Activated naive CD4-positive, alpha-beta T cell (primary cell): ENCODE results near the gene UBP1.
"Not testable (repeated sequence)": the region's sequence is repeated elsewhere in the genome, so short reads cannot be mapped to it uniquely, and the experiment has no call there.

Experiments
- DNase-seq, 4 experiments: peaks; one replicate each; lab custom pipeline; 2025; lab: John Stamatoyannopoulos, UW

The UBP1 gene

DNA sequence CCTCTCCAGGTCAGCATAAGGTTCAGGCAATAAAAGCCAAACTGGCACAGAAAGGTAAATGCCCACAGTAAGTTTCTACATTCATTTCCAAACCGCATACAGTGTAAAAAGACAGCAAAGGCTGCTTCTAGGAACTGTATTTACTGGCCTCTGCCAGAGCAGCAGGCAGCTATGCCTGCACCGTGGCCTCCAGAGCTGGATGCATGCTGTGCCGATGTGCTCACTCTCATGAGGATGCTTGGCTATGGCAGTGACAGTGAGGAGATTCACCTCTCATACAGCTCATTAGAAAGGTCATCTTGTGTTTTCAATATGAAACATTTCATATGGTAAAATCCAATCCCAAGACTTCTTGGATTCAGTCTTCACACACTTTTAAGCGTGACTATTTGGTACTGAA, 50.3 kb downstream of the UBP1 start:
- no peak for DNase-seq

DNA sequence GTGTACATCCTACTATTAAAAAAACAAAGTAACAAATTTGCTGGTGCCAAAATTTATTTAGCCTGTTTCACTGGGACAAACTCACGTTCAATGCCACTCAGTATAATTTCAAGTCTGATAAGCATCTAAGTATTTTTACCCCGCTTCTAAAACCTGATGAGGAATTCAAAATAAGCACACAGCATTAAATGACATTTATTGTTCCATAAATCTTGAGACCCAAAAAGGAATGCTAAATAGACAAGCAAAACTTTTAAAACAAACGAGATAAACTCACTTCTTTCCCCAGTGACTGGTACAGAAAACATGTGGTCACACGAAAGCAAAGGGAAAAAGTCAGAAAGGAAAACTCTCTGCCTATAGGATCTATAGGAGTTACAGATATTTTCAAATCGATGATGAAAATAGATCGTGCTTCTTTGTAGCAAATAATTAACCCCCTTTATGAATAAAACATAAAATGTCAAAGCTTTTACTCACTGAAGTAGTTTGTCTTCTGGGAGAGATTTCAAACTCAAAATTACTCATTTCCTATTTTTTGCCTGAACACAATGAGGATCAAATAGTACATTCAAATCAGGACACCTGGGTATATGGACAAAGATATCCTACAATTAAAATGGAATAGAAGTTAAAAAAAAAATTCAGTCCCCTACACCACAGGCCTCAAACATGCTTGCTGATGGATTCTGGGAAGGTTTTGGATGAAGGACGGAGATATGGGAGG, 51.7 kb downstream of the UBP1 start:
- no peak for DNase-seq

DNA sequence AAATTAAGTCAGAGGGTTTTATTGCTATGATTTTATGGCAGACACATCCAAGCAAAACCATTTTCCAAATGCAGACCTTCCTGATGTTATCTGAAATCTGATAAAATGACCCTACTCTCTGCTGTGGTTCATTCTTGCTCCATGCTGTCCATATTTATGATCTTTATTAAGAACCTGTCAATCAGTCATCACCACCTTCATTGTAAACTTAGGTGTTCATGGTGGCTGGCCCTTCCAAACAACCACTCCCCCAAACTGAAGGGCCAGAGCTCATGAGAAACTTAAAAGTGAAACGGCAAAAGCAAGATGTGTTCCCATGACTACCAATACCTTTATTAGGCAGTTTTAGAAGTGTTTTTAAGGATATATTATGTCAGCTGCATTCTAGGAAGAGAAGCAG, 53.6 kb downstream of the UBP1 start:
- DNase-seq: no peak

DNA sequence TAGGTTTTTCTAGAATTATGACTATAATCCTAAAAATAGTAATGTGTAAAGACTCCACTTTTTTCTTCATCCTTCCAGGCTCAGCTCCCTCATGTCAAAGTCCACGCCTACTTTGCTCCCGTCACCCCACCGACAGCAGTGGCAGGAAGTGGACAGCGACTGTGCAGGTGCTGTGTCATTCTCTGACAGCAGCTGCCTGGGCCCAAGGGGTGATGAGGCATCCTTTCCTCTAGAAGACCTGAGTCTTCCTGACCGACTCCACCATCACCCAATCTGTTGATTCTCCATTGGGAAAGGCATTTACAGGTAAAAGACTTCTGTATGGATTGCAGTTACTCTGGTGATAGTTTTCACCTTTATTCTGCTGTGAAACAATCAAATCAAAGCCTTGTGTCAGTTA, 54.8 kb downstream of the UBP1 start:
- DNase-seq: no peak

DNA sequence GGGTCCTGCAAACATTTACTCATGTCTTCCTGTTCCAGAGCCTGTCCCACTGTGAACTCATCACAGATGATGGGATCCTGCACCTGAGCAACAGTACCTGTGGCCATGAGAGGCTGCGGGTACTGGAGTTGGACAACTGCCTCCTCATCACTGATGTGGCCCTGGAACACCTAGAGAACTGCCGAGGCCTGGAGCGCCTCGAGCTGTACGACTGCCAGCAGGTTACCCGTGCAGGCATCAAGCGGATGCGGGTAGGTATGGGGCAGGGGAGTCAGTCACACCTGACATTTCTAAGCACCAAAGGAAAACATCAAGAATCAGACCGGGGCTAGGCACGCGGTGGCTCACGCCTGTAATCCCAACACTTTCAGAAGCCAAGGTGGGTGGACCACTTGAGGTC, 56.3 kb downstream of the UBP1 start:
- DNase-seq: no peak

DNA sequence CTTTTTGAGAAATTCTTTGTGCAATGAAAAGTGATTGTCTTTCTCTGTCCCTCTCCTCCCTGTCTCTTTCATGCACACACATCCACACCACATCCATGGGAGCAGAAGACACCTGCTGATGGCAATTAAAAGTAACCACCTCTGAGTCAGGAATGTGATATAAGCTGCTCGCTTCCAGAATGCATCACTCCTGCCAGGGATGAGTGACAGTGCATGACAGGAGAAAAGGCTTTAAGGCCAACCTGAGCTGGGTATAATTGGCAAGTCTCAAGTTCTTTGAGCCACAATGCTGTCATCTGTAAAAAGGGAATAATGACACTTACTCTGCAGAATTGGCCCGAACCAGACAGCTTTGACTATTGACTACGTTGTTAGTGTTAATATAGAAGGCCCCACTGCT, 59.6 kb downstream of the UBP1 start:
- no peak for DNase-seq

DNA sequence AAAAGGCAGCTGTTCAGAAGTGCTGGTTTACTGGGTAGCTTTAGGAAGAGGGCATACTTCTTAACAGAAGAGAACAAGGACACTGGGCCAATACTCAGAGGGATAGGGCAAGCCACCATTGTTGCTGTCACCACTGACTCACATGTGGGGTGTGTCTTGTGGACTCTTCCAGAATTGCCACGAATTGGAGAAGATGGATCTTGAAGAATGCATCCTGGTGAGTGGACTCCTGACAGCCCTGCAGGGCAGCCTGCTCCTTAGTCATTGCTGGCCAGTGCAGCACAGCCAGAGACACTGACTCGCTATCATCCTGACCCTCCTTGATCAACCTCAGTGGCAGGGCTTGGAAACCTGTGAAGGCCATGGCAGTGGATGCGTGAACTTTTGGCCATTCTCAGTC, 62.3 kb downstream of the UBP1 start:
- no peak for DNase-seq

DNA sequence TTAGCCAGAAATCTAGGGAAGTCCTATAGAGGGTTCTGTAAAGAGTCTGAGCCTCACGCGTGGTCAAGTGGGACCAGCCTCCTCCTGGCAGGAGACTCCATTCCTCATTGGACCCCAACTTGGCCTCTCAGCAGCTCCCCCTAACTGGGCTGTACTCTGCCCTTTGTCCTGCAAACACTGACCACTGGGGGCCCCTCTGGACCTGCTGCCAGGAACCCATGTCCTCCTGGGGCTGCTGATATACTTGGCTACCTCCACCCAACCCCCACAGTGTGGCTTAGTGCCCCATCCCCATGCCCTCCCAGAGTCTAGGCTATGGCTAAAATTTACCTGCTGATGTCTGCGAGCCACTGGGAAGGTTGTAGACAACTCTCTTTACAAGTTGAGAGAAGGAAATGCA, 62.7 kb downstream of the UBP1 start:
- DNase-seq: no peak

DNA sequence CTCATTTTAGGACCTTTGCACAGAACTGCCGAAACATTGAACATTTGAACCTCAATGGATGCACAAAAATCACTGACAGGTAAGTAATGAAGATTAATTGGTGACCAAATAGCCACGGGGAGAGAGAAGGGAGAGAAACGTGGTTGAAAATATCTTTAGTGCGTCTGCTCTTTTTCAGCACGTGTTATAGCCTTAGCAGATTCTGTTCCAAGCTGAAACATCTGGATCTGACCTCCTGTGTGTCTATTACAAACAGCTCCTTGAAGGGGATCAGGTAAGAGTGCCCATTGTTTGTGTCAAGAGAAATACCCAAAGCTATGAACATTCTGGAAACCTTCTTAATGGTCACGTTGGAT, 67.1 kb downstream of the UBP1 start:
- no peak for DNase-seq

DNA sequence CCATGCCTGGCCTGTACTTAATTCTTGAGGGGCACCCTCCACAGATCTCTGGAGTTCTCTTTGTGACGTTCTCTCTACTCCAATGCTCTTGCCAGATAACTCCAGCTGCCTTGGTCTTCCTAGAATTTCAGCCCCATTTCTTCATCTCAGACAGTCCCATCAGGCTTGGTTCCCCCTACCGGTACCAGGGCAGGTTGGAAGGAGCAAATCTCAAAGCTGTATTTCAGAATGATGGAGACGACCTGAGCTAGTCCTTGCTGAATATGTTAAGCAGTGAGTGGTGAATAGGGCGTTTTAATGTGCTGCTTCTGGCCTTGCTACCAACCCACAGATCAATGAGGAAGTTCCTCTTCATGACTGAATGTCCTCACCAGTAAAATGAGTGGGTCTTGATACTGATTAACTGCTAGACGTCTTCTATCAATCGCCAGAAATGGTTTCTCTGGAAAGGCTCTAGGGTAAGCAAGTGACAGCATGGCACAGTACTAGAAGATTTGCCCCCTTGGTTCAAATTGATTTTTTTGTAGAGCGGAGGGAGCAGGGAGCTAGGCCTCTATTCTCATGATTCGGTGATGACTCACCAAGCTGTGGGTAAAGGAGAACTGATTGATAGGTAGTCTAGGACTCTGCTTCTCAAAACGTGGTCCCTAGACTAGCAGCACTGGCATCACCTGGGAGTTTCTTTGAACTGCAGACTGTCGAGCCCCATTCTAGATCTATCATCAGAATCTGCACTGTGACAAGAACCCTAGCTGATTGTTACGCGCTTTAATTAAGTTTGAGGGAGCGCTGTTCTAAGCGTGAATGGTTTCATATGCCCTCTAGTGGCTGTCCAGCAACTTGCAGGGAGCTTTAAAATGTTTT, 67.8 kb downstream of the UBP1 start:
- no peak for DNase-seq

DNA sequence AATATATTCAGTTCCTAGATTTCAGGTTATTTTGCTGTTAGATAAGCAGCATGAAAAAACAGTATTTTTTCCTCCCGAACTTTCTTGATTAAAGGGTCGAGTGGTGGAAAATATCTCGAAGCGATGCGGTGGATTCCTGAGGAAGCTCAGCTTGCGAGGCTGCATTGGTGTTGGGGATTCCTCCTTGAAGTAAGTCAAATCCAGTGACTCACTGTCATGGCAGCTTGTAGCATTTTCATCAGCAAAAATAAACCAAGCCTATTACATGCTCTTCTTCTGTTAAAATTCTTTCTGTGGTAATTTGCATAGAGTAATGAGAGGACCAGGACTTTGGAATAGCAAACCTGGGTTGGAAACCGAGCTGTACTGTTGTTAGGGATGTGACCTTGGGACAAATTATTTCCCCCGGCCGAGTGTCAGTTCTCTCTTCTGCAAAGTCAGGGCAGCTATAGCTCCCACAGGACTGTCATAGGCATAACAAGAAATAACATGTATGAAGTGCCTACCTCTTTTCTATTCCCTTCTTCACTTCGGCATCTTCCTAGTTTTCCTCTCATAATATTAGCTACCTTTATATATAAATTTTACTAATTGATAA, 75.6 kb downstream of the UBP1 start:
- no peak for DNase-seq

DNA sequence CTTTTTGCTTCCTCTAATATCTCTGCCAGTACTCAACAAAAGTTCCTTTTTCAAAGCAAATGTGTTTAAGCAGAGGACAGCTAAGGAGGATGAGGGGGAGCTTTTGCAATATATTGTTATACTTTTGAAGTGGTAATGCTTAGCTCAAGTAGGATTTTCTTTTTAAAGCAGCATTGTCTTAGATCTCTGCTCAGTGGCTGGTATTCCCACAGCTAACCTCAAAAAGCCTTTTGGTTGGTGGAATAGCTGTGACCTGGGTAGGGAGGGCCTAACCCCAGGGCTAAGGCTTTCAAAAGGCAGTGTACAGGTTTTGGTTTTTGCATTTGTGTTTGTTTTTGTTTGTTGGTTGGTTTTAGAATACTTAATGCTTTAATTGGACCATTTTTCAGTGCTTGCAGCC, 76.1 kb downstream of the UBP1 start:
- no peak for DNase-seq

DNA sequence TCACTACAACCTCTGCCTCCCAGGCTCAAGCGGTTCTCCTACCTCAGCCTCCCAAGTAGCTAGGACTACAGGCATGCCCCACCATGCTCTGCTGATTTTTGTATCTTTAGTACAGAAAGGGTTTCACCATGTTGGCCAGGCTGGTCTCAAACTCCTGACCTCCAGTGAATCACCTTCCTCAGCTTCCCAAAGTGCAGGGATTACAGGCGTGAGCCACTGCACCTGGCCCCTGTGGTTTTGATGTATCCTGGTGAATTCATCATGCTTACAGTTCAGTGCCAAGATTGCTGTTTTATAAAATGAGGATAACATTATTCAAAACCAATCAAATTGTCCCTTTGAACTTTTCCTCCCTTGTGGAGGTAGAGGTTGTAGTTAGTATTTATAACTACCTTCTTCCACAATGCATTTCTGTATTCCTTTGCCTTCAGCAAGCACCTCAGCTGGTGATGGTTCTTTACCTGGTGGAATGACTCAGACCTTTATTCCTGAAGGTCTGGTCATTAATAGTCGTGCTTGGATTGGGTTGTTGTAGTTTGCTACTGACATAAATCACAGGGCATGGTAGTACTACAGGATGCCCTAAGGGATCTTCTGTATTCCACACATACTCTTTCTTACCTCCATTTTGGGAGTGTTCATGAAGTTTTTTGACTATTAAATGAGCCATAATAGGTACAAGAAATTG, 76.9 kb downstream of the UBP1 start:
- DNase-seq: no peak

DNA sequence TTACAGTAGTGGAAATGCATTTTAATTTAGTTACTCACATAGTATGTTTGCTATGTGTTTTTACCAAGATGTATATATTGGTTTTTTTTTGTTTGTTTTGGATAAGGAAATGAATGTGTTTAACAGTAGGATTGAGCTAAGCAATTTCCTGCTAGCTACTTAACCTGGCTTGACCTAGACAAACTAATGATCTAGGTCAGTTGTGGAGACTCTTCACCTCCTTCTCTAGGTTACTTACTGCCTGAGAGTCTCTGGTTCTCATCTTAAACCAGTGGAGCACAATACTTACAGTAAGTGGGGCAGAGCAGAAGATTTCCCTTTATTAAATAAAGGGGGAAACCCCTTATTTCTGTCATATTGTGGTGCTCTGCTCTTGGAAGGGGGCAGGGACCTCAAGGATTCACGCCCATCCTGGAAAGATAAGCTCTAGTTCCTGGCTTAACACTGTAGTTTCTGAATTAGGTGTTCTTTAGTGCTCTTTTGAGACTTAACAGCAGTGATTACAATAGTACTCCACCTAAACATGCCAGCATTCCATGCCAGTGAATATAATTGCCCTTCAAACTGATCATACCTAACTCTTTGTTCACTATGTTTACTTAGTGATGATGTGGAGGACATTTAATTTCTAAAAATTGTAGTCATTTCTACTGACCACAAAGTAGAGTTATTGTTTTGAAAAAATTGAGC, 79.9 kb downstream of the UBP1 start:
- no peak for DNase-seq

DNA sequence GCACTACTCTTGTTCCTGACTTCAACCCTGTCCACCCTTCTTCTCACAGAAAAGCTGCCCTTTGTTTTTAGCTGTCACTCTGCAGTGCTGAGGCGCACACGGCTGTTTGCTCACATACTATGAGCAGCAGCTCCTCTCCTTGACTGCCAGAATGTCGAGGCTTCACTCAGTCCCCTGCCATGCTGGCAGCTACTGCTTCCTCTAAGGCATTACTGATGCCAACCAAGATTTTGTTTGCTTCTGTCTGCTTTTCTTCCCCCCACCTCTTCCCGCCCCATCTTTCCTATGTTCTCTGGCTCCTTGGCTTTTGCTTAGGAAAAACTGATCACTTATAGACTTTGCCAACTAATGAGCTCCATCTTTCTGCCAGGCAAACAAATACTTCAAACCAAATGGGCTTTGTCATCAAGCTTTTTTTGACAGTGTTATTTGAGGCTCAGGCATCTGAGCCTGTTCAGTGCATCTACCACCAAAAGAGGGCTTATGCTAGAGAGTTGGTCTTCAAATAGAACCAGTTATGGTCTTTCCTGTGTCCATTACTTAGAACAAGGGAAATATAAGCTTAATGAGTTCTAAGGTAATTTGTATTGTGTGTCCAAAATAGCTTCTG, 81.9 kb downstream of the UBP1 start:
- DNase-seq: no peak

DNA sequence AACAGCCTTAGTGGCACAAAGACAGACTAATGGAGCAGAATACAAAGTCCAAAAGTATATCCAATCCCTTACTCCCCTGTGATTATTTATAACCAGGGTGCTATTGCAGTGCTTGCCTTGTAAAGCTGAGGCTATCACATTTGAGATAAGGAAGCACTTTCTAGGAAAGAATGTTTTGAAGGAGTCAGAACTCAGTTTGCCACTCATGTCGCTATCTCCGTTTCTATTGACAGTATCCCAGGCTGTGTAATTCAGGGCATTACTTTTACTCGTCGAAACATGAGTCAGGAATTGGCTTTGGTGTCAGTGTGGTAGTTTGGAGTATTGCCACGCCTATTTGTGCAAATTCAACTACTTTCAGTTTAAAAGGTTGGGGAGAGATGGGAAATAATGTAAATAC, 84.6 kb downstream of the UBP1 start:
- no peak for DNase-seq

DNA sequence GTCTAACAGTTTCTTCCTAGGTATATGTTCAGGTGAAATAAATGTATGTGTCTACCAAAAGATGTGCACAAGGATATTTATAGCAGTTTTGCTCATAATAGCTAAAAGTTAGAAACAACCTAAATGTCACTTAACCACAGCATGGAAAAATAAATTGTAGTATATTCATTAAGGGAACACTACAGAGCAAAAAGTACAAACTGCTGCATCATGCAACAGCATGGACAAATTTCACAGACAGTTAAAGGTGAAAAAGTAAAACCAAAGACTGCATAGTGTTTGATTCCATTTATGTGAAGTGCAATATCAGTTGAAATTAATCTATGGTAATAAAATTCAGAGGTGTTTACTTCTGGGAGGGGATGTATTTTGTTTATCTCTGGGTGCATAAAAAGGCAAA, 100.4 kb downstream of the UBP1 start:
- DNase-seq: no peak

DNA sequence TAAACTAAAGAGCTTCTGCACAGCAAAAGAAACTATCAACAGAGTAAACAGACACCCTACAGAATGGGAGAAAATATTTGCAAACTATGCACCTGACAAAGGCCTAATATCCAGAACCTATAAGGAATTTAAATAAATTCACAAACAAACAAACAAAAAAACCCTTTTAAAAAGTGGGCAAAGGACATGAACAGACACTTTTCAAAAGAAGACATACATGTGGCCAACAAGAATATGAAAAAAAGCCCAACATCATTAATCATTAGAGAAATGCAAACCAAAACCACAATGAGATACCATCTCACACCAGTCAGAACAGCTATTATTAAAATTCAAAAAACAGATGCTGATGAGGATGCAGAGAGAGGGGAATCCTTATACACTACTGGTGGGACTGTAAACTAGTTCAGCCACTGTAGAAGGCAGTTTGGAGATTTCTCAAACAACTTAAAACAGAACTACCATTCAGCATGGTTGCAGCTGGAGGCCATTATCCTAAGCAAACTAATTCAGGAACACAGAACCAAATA, 101.2 kb downstream of the UBP1 start:
- not testable (repeated sequence) for DNase-seq
